UCSD-AML1 (cell line): ENCODE measurements around the gene SLIT2.

Source experiments
- DNase-seq: peaks from one replicate; lab custom pipeline; 2025; ENCODE audit not compliant: unreplicated experiment; lab: John Stamatoyannopoulos, UW

Gene SLIT2, protein sequence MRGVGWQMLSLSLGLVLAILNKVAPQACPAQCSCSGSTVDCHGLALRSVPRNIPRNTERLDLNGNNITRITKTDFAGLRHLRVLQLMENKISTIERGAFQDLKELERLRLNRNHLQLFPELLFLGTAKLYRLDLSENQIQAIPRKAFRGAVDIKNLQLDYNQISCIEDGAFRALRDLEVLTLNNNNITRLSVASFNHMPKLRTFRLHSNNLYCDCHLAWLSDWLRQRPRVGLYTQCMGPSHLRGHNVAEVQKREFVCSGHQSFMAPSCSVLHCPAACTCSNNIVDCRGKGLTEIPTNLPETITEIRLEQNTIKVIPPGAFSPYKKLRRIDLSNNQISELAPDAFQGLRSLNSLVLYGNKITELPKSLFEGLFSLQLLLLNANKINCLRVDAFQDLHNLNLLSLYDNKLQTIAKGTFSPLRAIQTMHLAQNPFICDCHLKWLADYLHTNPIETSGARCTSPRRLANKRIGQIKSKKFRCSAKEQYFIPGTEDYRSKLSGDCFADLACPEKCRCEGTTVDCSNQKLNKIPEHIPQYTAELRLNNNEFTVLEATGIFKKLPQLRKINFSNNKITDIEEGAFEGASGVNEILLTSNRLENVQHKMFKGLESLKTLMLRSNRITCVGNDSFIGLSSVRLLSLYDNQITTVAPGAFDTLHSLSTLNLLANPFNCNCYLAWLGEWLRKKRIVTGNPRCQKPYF (N-terminal part only)

DNA sequence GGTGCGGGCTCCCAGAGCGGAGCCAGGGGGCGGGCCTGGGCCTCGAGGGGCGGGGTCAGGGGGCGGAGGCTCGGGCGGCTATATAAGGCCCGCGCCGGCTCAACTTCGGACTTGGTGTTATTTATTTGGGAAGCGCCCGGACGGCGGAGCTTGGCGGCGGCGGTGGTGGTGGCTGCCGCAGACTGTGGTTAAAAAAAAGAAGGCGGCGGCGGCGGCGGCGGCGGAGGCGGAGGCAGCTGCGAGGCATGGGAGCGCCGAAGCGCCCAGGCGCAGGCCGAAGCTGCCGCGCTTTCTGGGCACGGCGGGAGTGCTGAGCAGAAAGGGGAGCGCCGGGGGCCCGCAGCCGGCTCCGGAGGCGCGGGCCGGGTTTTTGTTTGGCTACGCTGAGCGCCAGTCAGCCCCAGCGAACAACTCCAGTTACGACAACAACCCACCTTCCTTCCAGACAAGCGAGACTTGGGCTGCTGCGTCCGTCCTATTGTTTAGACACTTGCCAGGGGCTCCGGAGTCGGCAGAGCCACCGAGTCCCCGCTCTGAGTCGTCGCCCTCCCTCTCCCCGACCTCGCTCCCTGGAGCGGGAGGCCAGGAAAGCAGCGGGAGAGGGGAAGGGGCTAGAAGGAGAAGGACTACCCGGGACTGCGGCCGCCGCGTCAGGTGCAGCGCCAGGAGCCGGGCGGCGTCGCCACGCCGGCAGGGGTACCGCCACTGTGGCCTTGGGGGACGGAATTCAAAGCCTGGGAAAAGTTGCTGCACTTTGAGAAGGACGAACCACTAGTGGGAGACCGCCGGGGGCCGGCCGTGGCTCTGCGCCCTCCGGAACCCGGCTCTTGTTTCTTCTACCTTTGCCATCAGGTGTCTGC lies at the start of gene SLIT2:
Gene SLIT2 (plus strand): TSS at position 110 of the 860 bp plus-strand sequence. CDS start 1,911 bp downstream, outside the sequence.
- DNase-seq, result peak; percentile 15

DNA sequence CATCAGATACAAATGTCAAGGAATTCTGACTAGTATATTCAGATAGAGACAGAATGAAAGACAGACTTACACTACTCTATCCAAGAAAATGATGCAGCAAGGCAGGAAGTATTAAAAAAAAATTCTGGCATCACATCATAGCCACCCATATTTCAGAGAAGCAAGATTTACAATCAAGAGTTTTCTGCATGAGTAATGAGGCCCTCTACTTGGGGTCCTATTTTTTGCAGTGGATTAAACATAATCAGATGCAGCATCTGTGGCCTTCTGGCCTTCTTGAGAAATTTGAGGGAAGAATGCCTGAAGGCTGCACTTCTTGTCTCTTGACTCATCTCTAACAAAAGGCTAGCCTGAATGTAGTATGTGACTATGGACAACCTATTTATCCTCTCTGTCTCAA lies 48.2 kb upstream of the SLIT2 start:
- DNase-seq, result no peak

DNA sequence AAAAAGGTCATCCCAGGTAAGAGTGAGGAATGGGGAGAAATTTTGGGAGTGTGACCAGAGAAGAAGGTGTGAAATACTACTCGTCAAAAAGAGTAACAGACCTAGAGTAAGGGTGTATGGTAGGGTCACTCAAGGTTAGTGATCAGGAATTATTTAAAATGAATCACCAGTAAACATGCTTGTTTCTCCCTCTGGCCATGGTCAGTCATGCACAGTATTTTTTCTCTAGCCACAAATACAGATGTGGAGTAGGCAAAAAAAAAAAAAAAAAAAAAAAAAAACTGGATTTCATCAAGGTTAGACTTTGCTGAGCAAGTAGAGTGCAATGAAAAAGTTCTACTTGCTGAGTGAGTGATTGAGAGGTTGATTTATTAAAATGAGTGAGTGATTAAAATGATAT lies 34.2 kb upstream of the SLIT2 start:
- no peak for DNase-seq

DNA sequence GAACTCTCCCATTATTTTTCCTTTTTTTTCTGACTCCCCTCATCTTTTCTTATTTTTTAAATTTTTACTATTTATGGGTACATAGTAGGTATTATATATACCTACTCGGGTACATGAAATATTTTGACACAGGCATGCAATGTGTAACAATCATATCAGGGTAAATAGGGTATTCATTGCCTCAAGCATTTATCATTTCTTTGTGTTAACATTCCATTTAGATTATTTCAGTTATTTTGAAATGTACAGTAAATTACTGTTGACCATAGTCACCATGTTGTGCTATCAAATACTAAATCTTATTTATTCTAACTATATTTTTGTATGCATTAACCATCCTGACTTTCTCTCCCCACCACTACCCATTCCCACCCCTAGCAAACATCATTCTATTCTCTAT lies 33.8 kb upstream of the SLIT2 start:
- DNase-seq, result no peak

DNA sequence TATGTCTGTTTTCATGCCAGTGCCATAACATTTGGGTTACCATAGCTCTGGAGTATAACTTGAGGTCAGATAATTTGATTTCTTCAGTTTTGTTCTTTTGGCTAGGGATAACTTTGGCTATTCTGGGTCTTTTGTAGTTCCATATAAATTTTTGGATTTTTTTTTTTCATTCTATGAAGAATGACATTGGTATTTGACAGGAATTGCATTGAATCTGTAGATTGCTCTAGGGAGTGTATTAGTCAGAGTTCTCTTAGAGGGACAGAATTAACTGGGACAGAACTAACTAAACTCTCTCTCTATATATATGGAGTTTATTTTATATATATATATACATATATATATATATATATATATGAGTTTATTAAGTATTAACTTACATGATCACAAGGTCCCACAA lies 32.2 kb upstream of the SLIT2 start:
- no peak for DNase-seq

DNA sequence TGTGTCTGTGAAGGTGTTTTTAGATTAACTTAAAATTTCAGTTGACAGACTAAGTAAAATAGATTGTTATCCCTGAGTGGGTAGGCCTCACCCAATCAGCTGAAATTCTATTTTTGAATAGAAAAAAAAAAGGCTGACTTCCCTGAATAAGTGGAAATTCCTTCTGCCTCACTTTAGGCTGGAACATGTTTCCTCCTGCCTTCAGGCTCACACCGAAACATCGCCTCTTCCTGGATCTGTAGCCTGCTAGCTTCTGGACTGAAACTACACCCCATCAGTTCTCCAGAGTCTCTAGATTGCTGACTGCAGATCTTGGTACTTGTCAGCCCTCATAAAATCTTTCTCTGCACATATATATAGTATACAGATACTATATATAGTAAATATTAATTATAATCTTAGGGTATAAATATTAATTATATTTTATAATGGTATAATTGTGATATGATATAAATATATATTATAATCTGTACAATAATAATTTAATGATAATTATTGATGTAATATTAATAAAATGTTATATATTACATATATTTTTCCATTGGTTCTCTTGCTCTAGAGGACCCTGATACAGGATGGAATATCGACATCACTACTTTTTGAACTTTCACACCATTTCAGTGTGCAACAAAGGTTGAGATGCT lies 13.7 kb upstream of the SLIT2 start:
- no peak for DNase-seq

DNA sequence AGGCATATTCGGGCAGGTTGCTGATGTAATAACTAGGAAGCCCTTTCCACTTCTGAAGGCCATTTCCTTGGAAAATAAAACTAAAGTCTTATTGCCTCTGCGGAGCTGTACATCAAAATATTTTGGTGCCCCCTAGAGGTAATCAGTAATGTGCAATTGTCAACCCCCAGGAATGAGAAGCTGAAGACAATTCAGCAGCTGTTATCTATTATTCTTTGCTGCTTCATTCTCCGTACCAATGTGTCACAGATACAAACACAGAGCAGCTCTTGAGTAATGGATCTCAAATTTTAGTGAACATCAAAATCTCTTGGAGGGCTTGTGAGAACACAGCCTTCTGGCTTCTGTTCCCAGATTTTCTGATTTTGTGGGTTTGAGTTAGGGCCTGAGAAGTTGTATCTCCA lies 3.5 kb upstream of the SLIT2 start:
- DNase-seq, result no peak

DNA sequence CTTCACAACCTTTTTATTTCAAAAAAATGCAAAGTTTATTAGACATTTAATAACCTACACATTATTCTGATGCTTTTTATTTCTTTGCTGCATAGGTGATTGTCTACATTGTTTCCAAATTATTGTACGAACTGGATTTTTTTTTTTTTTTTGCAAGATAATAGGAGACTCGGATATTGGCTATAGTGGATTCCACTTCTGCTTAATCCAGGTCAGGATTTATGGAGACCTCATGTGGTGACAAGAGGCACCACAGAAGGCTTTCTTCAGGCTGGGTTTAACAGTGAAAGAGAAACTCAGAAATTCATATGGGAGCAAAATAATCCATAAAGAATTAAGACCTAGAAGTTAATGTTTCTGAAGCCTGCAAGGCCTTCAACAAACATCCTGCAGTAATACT lies 2.4 kb upstream of the SLIT2 start:
- no peak for DNase-seq

DNA sequence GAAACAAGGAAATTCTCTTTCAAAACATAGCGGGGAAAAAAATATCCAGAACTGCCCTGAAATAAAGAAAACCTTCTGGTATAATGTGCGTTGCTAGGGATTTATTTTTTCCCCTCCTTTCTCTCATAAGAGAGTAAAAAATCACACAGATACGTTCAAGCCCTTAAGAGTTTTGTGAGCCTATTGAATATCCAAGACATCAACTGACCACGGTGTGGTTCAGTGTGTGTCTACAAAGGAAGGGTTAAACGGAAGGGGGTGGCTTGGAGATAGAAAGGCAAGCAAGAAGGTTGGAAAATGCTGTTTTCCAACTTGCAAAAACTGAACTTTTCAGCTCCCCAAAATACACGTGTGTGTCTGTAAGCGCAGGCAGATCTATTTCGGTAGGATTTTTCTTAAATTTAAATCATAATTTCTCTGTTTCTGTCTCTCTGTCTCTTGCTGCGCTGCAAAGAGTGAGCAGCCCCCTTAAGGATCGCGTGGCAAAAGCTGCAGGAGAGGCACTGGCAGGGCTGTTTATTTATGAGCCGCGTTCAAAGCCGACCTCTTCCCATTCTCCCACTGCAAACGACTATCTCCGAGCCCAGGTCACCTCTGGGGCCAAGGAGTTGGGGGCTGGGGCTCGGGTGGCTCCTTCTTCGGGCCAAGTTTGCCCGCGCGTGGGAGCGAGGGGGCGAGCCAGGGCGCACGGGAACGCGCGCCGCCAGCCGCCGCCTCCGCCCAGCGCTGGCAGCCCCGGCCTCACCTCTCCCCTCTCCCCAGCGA lies 492 bp upstream of the SLIT2 start:
- no peak for DNase-seq

DNA sequence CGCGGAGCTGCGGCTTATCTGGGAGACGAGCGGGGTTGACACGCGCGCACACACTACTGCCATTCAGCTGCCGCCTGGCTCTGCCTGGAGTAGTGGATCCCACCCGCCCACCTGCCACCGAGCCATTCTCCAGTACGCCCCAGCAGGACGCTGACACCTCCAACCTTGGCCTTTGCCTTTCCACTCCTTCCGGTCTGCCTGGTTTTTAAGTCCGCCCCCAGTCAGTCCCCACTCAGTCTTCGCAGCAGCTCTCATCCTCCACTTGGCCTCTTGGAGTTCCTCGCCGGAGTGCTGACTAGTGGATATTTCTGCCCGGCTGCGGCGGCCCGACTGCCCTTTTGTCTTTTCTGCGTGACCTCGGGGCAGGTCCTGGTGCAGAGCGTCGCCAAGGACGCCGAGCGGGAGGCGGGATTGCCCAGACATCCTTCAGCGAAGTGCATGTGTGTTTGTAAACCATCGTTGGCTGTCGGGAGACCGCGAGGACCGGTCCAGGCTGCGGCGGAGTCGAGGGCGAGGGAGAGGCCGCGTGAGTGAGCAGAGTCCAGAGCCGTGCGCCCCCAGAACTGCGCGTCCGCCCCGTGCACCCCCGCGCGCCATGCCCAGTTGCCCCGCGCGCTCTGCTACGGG lies 1.1 kb downstream of the SLIT2 start:
- DNase-seq, result no peak

DNA sequence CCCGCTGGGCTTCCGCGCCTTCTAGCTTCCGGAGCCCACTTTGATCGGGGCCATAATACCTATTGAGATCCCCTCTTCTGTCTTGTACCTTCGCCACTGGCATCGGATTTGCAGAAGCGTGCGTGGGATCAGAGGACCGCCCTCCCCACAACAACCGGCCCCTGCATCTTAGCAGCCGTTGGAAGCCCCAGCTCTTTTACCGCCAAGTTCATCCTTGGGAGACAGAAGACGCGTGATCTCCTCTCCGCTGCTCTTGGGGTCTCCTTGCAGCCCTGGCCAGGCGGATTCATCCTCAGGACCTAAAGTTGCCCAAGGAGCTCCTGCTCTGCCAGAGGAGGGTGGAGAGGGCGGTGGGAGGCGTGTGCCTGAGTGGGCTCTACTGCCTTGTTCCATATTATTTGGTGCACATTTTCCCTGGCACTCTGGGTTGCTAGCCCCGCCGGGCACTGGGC lies 1.6 kb downstream of the SLIT2 start:
- no peak for DNase-seq

DNA sequence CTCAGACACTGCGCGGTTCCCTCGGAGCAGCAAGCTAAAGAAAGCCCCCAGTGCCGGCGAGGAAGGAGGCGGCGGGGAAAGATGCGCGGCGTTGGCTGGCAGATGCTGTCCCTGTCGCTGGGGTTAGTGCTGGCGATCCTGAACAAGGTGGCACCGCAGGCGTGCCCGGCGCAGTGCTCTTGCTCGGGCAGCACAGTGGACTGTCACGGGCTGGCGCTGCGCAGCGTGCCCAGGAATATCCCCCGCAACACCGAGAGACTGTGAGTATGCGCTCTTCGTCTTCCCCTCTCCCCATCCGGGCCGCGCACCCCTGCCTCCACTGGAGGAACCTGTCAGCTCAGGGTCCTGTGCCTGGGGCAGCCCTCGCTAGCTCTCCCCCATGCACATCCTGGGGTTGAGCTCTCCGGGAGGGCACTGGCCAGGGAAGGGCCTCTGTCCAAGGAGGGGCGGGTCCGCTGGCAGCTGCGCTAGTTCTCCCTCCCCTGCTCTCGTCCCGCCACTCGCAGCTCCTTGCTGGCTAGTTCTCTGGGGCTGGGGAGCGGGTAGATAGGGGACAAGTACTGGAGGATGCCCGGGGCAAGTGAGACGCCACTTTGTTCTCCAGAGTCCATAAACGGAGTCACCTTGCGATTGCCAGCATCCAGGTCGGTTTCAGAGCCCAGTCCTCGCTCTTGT lies 2.2 kb downstream of the SLIT2 start:
- DNase-seq, result no peak

DNA sequence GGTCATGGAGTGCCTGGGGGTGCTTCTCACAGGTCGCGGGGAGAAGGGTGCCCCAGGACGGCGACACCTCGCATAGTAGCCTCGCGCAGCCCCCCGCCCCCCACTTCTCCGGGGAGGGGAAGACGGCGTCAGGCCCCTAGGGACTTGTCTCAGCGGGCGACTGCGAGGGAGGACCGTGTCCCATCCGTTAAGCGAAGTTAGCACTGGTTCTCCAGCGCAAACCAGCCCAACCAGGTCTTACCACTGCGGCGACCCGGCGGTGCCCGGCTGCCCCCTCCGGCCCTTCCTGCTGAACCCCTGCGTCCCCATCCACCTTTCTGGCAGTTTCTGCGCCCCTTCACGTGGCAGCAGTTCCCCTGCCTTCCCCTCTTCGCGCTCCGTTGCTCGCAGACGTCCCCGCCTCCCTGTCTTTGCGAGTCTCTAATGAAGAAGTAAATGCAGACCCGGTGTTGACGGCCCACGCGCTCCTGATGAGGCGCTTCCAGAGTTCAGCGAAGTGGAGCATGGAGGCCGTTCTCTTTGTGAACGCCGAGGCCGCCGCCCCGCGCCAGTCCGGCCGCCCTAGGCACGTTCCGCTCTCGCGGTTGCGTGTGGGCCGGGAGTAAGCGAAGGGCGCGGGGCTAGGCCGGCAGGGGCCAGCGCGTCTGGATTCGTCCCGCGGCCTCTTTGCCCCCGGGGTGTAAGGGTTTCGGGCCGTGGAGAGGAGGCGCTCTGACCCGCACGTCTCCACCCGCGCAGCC lies 3.0 kb downstream of the SLIT2 start:
- DNase-seq, result no peak

DNA sequence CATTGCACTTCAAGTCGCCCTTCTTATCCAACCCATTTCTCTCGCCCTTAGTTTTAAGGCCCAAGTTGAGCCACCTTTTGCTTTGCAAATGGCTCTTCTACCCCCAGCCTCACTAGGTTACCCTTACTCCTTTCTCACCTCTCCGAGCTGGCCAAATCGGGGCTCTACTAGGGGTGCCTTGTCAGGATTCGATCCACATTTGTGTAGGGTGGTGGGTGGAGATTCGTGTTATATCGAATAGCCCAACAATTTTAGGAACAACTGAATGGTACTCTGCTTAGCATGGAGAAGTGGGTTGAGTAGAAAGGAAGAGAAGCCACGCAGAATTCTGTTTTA lies 3.5 kb downstream of the SLIT2 start:
- DNase-seq, result no peak

DNA sequence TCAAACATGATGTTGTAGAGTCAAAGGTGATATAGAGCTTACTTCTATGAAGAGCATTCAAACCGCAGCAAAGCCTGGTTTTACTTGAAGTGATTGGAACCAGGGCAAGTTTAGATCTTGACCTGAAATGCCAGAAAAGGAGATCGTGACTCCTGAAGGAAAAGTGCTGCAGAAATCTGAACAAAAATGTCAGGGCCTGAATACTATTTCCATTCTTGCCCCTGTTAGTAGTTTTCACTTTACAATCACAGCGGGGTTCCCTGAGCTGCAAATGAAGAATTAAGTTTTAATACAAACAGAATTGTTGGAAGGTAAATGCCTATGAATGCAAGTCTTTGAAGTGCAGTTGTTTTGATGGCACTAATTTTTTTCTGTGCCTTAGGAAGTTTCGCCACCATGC lies 4.1 kb downstream of the SLIT2 start:
- DNase-seq, result no peak

DNA sequence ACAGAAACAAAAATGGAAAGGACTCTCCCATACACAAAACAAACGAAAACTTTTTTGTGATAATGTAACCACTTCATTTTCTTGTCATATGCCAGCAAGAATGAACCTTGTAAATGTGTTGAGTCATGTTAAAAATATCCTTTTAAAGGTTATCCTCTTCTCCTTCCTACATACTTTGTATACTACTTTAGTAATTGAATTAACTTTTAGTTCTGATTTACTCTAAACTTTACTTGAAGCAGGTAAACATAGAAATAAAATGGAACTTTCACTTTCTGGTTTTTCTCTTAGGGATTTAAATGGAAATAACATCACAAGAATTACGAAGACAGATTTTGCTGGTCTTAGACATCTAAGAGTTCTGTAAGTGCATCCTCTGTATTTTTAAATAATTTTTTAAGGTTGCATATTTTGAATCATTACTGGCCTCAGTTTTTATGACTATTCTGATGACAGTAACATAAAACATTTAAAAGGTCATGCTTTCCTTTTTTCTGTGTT lies 4.7 kb downstream of the SLIT2 start:
- DNase-seq, result no peak

DNA sequence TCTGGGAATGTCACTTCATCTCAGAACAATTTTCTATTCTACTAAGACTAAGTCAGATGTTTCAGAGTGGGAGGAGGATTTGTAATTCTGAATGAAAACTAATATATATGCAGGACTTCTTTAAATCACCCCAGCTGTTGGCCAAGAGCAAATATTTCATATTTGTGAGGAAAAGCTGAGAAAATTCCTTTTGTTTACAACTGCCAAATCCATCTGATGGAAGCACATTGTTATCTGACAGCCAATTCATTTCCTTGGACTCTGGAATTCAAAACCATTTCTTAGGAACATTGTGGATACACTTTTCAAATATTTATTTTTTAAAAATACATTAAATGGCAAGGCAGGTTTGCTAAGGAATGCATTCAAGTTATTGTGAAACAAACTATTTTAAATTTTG lies 8.0 kb downstream of the SLIT2 start:
- DNase-seq, result no peak

DNA sequence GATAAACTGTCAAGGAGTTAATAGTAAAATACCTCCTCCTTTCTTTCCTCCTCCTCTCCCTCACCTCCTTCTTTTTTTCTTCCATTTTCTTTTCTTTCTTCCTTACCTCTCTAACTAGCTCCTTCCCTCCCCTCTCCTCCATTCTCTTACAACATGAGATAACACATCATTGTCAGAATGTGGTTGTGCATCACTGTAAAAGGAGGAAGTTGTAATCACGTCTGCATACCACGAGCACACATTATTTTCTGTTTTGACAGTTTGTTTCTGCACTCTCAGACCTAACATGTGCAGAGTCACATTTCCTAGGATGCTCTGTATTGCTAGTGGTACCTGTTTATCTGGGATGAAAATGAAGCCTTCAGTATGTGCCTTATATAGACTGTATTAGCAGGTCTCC lies 9.1 kb downstream of the SLIT2 start:
- DNase-seq, result no peak

DNA sequence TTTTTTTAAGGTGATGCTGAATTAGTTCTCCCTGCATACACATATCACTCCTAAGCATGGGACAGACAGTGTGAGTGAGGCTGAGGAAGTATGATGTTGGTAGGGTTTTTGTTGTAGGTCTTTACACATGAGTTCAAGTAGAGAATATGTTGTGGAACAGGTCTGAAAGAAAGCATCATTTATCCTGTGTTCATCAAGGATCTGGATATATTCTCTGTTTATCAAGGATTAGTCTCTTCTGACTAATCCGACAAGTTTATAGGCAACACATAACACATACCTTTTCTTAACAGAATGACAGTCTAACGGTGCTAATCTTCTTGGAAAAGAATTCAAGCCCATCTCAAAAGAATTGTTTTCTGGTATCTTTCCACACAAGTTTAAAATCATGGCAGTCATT lies 10.5 kb downstream of the SLIT2 start:
- DNase-seq, result no peak
